SK-N-SH (cell line): ENCODE data around the gene E2F1.

ENCODE experiments used
- CTCF ChIP-seq: fragments of 200-600 bp; sonication (generic); IDR thresholded peaks from 2 replicates; pipeline ENCODE4 v1.6.1; 2017; ENCODE audit warnings: antibody characterized with exemption, mild to moderate bottlenecking, moderate library complexity
- JUND ChIP-seq: IDR thresholded peaks from 2 replicates; pipeline ENCODE4 v1.4.0; 2012
- REST ChIP-seq: IDR thresholded peaks from 2 replicates; pipeline ENCODE4 v1.6.1; 2012; ENCODE audit warnings: mild to moderate bottlenecking, low read depth, low read length, moderate library complexity

GRCh38 chr20:33707668-33708067 lies 21.5 kb upstream of the E2F1 start:
- TF ChIP-seq CTCF (no peak), REST (no peak), JUND (no peak)
